GM12878 (cell line): ENCODE results near the gene ESRRB. TPM values are rescaled to one million over a fixed set of nuclear protein-coding genes. Genes with fewer than 3 reads are reported as not detected.

ENCODE experiments used
- ATAC-seq: fragments of 200-7000 bp; cut with Tn5 transposase; 3 replicates; pipeline ENCODE4 v1.9.1; 2020; ENCODE audit warnings: mild to moderate bottlenecking, moderate library complexity
- BruUV-seq: library from RNA; stranded (reverse); fragments of 400-500 nt; replicated peaks from 2 replicates; lab custom pipeline; 2021; lab: Mats Ljungman, UMichigan
- CTCF ChIA-PET: fragments of 300-600 bp; sonication (Branson Sonifier 250); formaldehyde crosslinking; extraction: SDS; loops from one replicate; lab custom pipeline; 2021; ENCODE audit warnings: inconsistent platforms; lab: Yijun Ruan, JAX
- POLR2A ChIA-PET: fragments of 350-600 bp; formaldehyde crosslinking; extraction: SDS; loops from one replicate; lab custom pipeline; 2021; ENCODE audit warnings: inconsistent platforms; lab: Charles Lee
- RAD21 ChIA-PET: fragments of 300-600 bp; sonication (Branson Sonifier 250); formaldehyde crosslinking; loops from one replicate; lab custom pipeline; 2023; ENCODE audit warnings: antibody characterized with exemption; ENCODE audit not compliant: unreplicated experiment; lab: Charles Lee
- SMC1A ChIA-PET: fragments of 300-600 bp; sonication (Branson Sonifier 250); formaldehyde crosslinking; loops from one replicate; lab custom pipeline; 2023; ENCODE audit not compliant: unreplicated experiment, uncharacterized antibody; lab: Charles Lee
- DNase-seq: peaks from one replicate; pipeline ENCODE4 v3.0.0-alpha.2; 2011; ENCODE audit warnings: low read depth, low spot score
- FAIRE-seq: peaks from 3 replicates; lab custom pipeline; 2011; peaks lifted over from hg19 to GRCh38; lab: Jason Lieb, UNC
- H2AFZ ChIP-seq: 2 replicates; pipeline ENCODE4 v1.6.0; 2011; ENCODE audit warnings: low read depth, low read length, control low read depth; ENCODE audit not compliant: control insufficient read depth
- H3K27ac ChIP-seq: 2 replicates; pipeline ENCODE4 v1.5.1; 2011; ENCODE audit warnings: control low read depth; ENCODE audit not compliant: control insufficient read depth, insufficient read depth
- H3K27me3 ChIP-seq, 2 experiments: replicated peaks in 1 of 2; 2 replicates each; pipeline versions ENCODE4 v1.6.0 to v1.6.1; 2011; ENCODE audit warnings: low read length in 1 of 2; ENCODE audit not compliant: control insufficient read depth in 2 of 2, insufficient read depth in 2 of 2
- H3K36me3 ChIP-seq, 2 experiments: 2 replicates each; pipeline ENCODE4 v1.5.1; 2011; ENCODE audit warnings: low read length in 1 of 2; ENCODE audit not compliant: control insufficient read depth in 2 of 2, insufficient read depth in 2 of 2
- H3K4me1 ChIP-seq: 2 replicates; pipeline ENCODE4 v1.6.1; 2011; ENCODE audit warnings: mild to moderate bottlenecking, low read length, moderate library complexity, mixed read lengths; ENCODE audit not compliant: control insufficient read depth, insufficient read depth
- H3K4me2 ChIP-seq: 2 replicates; pipeline ENCODE4 v1.6.0; 2011; ENCODE audit warnings: control low read depth; ENCODE audit not compliant: control insufficient read depth, insufficient read depth
- H3K4me3 ChIP-seq: fragments of 200-600 bp; sonication (generic); 2 replicates; pipeline ENCODE4 v1.5.1; 2016
- H3K79me2 ChIP-seq: 2 replicates; pipeline ENCODE4 v1.6.0; 2011; ENCODE audit warnings: low read length; ENCODE audit not compliant: control insufficient read depth, insufficient read depth
- H3K9ac ChIP-seq: 2 replicates; pipeline ENCODE4 v1.8.0; 2011; ENCODE audit warnings: low read length, control low read depth, mixed read lengths; ENCODE audit not compliant: control insufficient read depth, insufficient read depth
- H3K9me3 ChIP-seq: replicated peaks from 3 replicates; pipeline ENCODE4 v1.5.1; 2011; ENCODE audit warnings: mild to moderate bottlenecking, low read length; ENCODE audit not compliant: control insufficient read depth, insufficient read depth
- H4K20me1 ChIP-seq: 2 replicates; pipeline ENCODE4 v1.6.0; 2011; ENCODE audit not compliant: control insufficient read depth, insufficient read depth
- BCLAF1 ChIP-seq: fragments of 450-650 bp; IDR thresholded peaks from 2 replicates; pipeline ENCODE4 v1.6.1; 2017; ENCODE audit warnings: antibody characterized with exemption, mild to moderate bottlenecking, moderate library complexity
- ELK1 ChIP-seq: IDR thresholded peaks from 2 replicates; pipeline ENCODE4 v1.6.1; 2012; ENCODE audit warnings: low read depth, low read length, improper control_type of control experiment
- FOXM1 ChIP-seq: IDR thresholded peaks from 2 replicates; pipeline ENCODE4 v1.6.1; 2012; ENCODE audit warnings: low read depth, mild to moderate bottlenecking, inconsistent platforms, low read length, moderate library complexity
- IKZF2 ChIP-seq, 2 experiments: fragments of 450-650 bp; IDR thresholded peaks; 2 replicates each; pipeline ENCODE4 v1.6.1; 2017; ENCODE audit warnings: mild to moderate bottlenecking in 2 of 2, moderate library complexity in 2 of 2
- KDM1A ChIP-seq: fragments of 200-600 bp; sonication (generic); IDR thresholded peaks from 2 replicates; pipeline ENCODE4 v1.6.1; 2016; ENCODE audit warnings: borderline replicate concordance
- MYB ChIP-seq: fragments of 150-350 bp; IDR thresholded peaks from 2 replicates; pipeline ENCODE4 v1.6.1; 2014; ENCODE audit warnings: mild to moderate bottlenecking, low read depth, low read length, borderline replicate concordance
- RB1 ChIP-seq: fragments of 450-650 bp; formaldehyde crosslinking; IDR thresholded peaks from 2 replicates; pipeline ENCODE4 v1.6.1; 2017; ENCODE audit warnings: mild to moderate bottlenecking, borderline replicate concordance
- ZNF384 ChIP-seq: IDR thresholded peaks from 2 replicates; pipeline ENCODE4 v1.6.1; 2012; ENCODE audit warnings: low read depth, mild to moderate bottlenecking, low read length, improper control_type of control experiment, borderline replicate concordance
- WGBS: methylation state at CpG from one replicate; pipeline ENCODE4 v1.1.6; 2016; ENCODE audit warnings: low lambda C conversion rate; ENCODE audit not compliant: insufficient replicate concordance, insufficient coverage; ENCODE audit errors: missing lambda C conversion rate; 5-methylcytosine and 5-hydroxymethylcytosine counted together
- in situ Hi-C: fragments of 300-500 bp; cut with MboI; formaldehyde crosslinking; loops from 9 replicates; pipeline ENCODE4 v1.14.3; 2018; ENCODE audit warnings: mixed read lengths
- intact Hi-C: fragments of 100-400 bp; cut with micrococcal nuclease; formaldehyde crosslinking; loops from one replicate; pipeline ENCODE4 v1.14.2; 2022; ENCODE audit not compliant: unreplicated experiment
- polyA plus RNA-seq, 11 experiments: library from polyadenylated mRNA; depleted of rRNA in 4 of 11; unstranded in 6 of 11; stranded (reverse) in 5 of 11; fragments of >200 nt; fragmentation: Nextera tagmentation in 4 of 11; fragmentation: Illumina TruSeq in 1 of 11; extraction: Ambion mirVana in 4 of 11; extraction: Trizol in 1 of 11; gene quantifications; 1 replicate in 1 of 11; 2 replicates in 10 of 11; pipeline versions ENCODE4 v1.2.1 to v1.2.3, GENCODE V29; 2011 to 2016; ENCODE audit warnings: inconsistent platforms in 2 of 11, missing spikeins in 2 of 11, low read depth in 1 of 11
- total RNA-seq, 4 experiments: library from RNA; depleted of rRNA in 3 of 4; stranded (reverse); fragments of >200 nt in 3 of 4; fragmentation: Illumina TruSeq in 1 of 4; extraction: Trizol in 1 of 4; gene quantifications; 2 replicates each; pipeline versions ENCODE4 v1.2.1 to v1.2.3, GENCODE V29; 2013 to 2021

The ESRRB gene
- total and polyA plus RNA-seq, 10 of the 15 experiments (the other 5 are each of a cell fraction or from before 2014, with no cell fraction given) = 0.03 to 0.73 (median 0.11) TPM; not detected in 6

- SMC1A ChIA-PET = no interaction called here
- no TSS peak for BruUV-seq
- no peaks in the 10 kb centered on the region for H3K79me2 ChIP-seq
- no peaks in the 10 kb centered on the region for H4K20me1 ChIP-seq
- in situ Hi-C loops = no loop called here
- WGBS = 7% methylated on average over 3 of the region's 3 CpGs
- no peak overlapping the region for H3K9ac ChIP-seq
- DNase-seq = no peak
- no peak for TF ChIP-seq KDM1A
- no peak for TF ChIP-seq IKZF2 (IDR thresholded peaks at IDR 0.05)
- no peak for TF ChIP-seq BCLAF1
- no peak for TF ChIP-seq FOXM1
- no peak for TF ChIP-seq ELK1
- no peak for TF ChIP-seq RB1
- TF ChIP-seq ZNF384 = no peak
- TF ChIP-seq MYB = no peak
- H2AFZ ChIP-seq = no peak overlapping the region
- RAD21 ChIA-PET = no interaction called here
- H3K4me1 ChIP-seq = no peaks in the 10 kb centered on the region
- POLR2A ChIA-PET = no interaction called here
- intact Hi-C loops = no loop called here
- no peaks in the 10 kb centered on the region for H3K9me3 ChIP-seq
- no peaks in the 10 kb centered on the region for H3K27me3 ChIP-seq
- H3K4me2 ChIP-seq = no peak overlapping the region
- H3K27ac ChIP-seq = no peak overlapping the region
- no peak for ATAC-seq
- H3K4me3 ChIP-seq = no peak overlapping the region
- H3K36me3 ChIP-seq = no peaks in the 10 kb centered on the region
- CTCF ChIA-PET = no interaction called here
- no peak for FAIRE-seq
Measured at GRCh38 chr14:76525106-76525821, 149.3 kb downstream of the ESRRB start.
